ENCODE measurements around the gene TCL1B. TPM values are rescaled to one million over a fixed set of nuclear protein-coding genes. Genes with fewer than 3 reads are reported as not detected.

TCL1B gene
- total and polyA plus RNA-seq, 4 donors: 0.19 TPM; not detected in 3

- TF ChIP-seq HNF4G (IDR thresholded peaks at IDR 0.05): no peak
- no peak for TF ChIP-seq ZBTB33 (IDR thresholded peaks at IDR 0.05)
- no peak for TF ChIP-seq HNF4A (conservative IDR thresholded peaks at IDR 0.05)
- TF ChIP-seq RAD21 (IDR thresholded peaks at IDR 0.05): no peak
- no peak for TF ChIP-seq YY1 (IDR thresholded peaks at IDR 0.05)
- TF ChIP-seq, protein P1, sequence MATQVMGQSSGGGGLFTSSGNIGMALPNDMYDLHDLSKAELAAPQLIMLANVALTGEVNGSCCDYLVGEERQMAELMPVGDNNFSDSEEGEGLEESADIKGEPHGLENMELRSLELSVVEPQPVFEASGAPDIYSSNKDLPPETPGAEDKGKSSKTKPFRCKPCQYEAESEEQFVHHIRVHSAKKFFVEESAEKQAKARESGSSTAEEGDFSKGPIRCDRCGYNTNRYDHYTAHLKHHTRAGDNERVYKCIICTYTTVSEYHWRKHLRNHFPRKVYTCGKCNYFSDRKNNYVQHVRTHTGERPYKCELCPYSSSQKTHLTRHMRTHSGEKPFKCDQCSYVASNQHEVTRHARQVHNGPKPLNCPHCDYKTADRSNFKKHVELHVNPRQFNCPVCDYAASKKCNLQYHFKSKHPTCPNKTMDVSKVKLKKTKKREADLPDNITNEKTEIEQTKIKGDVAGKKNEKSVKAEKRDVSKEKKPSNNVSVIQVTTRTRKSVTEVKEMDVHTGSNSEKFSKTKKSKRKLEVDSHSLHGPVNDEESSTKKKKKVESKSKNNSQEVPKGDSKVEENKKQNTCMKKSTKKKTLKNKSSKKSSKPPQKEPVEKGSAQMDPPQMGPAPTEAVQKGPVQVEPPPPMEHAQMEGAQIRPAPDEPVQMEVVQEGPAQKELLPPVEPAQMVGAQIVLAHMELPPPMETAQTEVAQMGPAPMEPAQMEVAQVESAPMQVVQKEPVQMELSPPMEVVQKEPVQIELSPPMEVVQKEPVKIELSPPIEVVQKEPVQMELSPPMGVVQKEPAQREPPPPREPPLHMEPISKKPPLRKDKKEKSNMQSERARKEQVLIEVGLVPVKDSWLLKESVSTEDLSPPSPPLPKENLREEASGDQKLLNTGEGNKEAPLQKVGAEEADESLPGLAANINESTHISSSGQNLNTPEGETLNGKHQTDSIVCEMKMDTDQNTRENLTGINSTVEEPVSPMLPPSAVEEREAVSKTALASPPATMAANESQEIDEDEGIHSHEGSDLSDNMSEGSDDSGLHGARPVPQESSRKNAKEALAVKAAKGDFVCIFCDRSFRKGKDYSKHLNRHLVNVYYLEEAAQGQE (IDR thresholded peaks at IDR 0.05): no peak
- no peak for TF ChIP-seq TAF1 (conservative IDR thresholded peaks at IDR 0.05)
- no peak for TF ChIP-seq EGR1 (IDR thresholded peaks at IDR 0.05; ENCODE audit: low read depth in 2 of 2)
- TF ChIP-seq, protein P2, sequence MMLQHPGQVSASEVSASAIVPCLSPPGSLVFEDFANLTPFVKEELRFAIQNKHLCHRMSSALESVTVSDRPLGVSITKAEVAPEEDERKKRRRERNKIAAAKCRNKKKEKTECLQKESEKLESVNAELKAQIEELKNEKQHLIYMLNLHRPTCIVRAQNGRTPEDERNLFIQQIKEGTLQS (IDR thresholded peaks at IDR 0.05): no peak
- no peak for TF ChIP-seq GABPA (IDR thresholded peaks at IDR 0.05 in 1 of 2, conservative IDR thresholded peaks at IDR 0.05 in 1 of 2)
- TF ChIP-seq, protein P3, sequence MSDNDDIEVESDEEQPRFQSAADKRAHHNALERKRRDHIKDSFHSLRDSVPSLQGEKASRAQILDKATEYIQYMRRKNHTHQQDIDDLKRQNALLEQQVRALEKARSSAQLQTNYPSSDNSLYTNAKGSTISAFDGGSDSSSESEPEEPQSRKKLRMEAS (IDR thresholded peaks at IDR 0.05): no peak
- TF ChIP-seq FOXA2 (IDR thresholded peaks at IDR 0.05): no peak
- TF ChIP-seq FOXA1 (IDR thresholded peaks at IDR 0.05): no peak
- TF ChIP-seq RXRA (IDR thresholded peaks at IDR 0.05): no peak
- no peak for TF ChIP-seq NR2F2 (IDR thresholded peaks at IDR 0.05)
- no peak for TF ChIP-seq CTCF (IDR thresholded peaks at IDR 0.05; ENCODE audit: low read depth, low read length, missing input control)
- TF ChIP-seq JUND (IDR thresholded peaks at IDR 0.05): no peak
- TF ChIP-seq SP1 (IDR thresholded peaks at IDR 0.05): no peak
- no peaks in the 10 kb centered on the region for H3K36me3 ChIP-seq (ENCODE audit: control insufficient read depth in 4 of 4, insufficient read depth in 3 of 4, low read depth in 1 of 4, low read length in 3 of 4)
- no peaks in the 10 kb centered on the region for H3K4me1 ChIP-seq (ENCODE audit: control insufficient read depth in 4 of 4, insufficient read depth in 4 of 4, low read length in 3 of 4)
- DNase-seq (ENCODE audit: low spot score): no peak
- H3K4me3 ChIP-seq (ENCODE audit: low read depth in 1 of 3, low read length in 3 of 3): no peak overlapping the region
- H3K9me3 ChIP-seq (ENCODE audit: control insufficient read depth in 4 of 4, low read length in 3 of 4): no peaks in the 10 kb centered on the region
- no peak overlapping the region for H3K27ac ChIP-seq (ENCODE audit: low read depth in 1 of 2, low read length in 2 of 2)
- peaks cover 0 to 11% (median 1%) of the 10 kb centered on the region in 4 donors for H3K27me3 ChIP-seq (ENCODE audit: control insufficient read depth in 4 of 4, insufficient read depth in 4 of 4, low read length in 3 of 4)
- WGBS: 80% methylated on average over 5 of the region's 5 CpGs
- H3K9ac ChIP-seq (ENCODE audit: low read depth in 1 of 2, low read length in 2 of 2): no peak overlapping the region
Measured at GRCh38 chr14:95707327-95707726, 21.1 kb downstream of the TCL1B start.

All from liver (tissue), 9 donors.